Measurements from ENCODE around the gene OR4K1.

- TF ChIP-seq CTCF (IDR thresholded peaks at IDR 0.05; ENCODE audit: insufficient read depth, low read depth, low read length) (no peak), EZH2 (IDR thresholded peaks at IDR 0.05; ENCODE audit: insufficient read depth, low read length) (no peak)
Observed at GRCh38 chr14:19917243-19917642, 13.5 kb upstream of the OR4K1 start.

All from astrocyte (in vitro differentiated cells and primary cell).